HG03575 (cell line): Measurements from ENCODE around the gene SHQ1.

Experiments
- ATAC-seq: cut with Tn5 transposase; IDR thresholded peaks from one replicate; pipeline ENCODE4 v1.9.1; 2021; ENCODE audit not compliant: unreplicated experiment, insufficient number of reproducible peaks, low FRiP score; ENCODE audit errors: extremely low read depth

Gene SHQ1

GRCh38 chr3:72860053-72860452 lies 11.8 kb upstream of the SHQ1 start:
- ATAC-seq = no peak

GRCh38 chr3:72855001-72855400 lies 6.8 kb upstream of the SHQ1 start:
- ATAC-seq = no peak

- peak; percentile 16 for ATAC-seq
These were observed 447 bp upstream of the SHQ1 start for GRCh38 chr3:72848703-72849081.

- ATAC-seq = no peak
These were observed 963 bp downstream of the SHQ1 start for GRCh38 chr3:72847282-72847681.

- ATAC-seq = no peak
These were observed 2.1 kb downstream of the SHQ1 start for GRCh38 chr3:72846166-72846565.

GRCh38 chr3:72844436-72844993 lies 3.7 kb downstream of the SHQ1 start:
- no peak for ATAC-seq

- no peak for ATAC-seq
These were observed 9.2 kb downstream of the SHQ1 start for GRCh38 chr3:72839057-72839456.

- ATAC-seq = no peak
These were observed 11.3 kb downstream of the SHQ1 start for GRCh38 chr3:72836923-72837322.

GRCh38 chr3:72836416-72836815 lies 11.8 kb downstream of the SHQ1 start:
- no peak for ATAC-seq

- no peak for ATAC-seq
These were observed 17.6 kb downstream of the SHQ1 start for GRCh38 chr3:72830452-72831223.

GRCh38 chr3:72829701-72830100 lies 18.5 kb downstream of the SHQ1 start:
- ATAC-seq = no peak

GRCh38 chr3:72821161-72821781 lies 27.0 kb downstream of the SHQ1 start:
- no peak for ATAC-seq

GRCh38 chr3:72820415-72820814 lies 27.8 kb downstream of the SHQ1 start:
- ATAC-seq = no peak

GRCh38 chr3:72818905-72819304 lies 29.3 kb downstream of the SHQ1 start:
- ATAC-seq = no peak

GRCh38 chr3:72818092-72818773 lies 30.0 kb downstream of the SHQ1 start:
- ATAC-seq = no peak

- ATAC-seq = peak; percentile 39
These were observed 31.3 kb downstream of the SHQ1 start for GRCh38 chr3:72816862-72817355.

- ATAC-seq = no peak
These were observed 33.9 kb downstream of the SHQ1 start for GRCh38 chr3:72814308-72814707.

GRCh38 chr3:72812201-72812600 lies 36.0 kb downstream of the SHQ1 start:
- ATAC-seq = no peak

GRCh38 chr3:72811571-72811970 lies 36.7 kb downstream of the SHQ1 start:
- ATAC-seq = no peak
